ENCODE data around the gene POP5.

GRCh38 chr12:120539303-120539702 is 41.9 kb downstream of the POP5 start:
- TF ChIP-seq EZH2 (IDR thresholded peaks at IDR 0.05; ENCODE audit: insufficient read depth, poor library complexity, severe bottlenecking), result no peak
- TF ChIP-seq EZH2phosphoT487 (IDR thresholded peaks at IDR 0.05; ENCODE audit: insufficient read depth, low read depth), result no peak

Measured in GM23248 (cell line).